ENCODE results near the gene GRIK4.

Gene GRIK4

GRCh38 chr11:120863359-120863758 lies 351.8 kb downstream of the GRIK4 start:
- Histone ChIP-seq H4K20me1 (ENCODE audit: insufficient read depth, low read length) (no peaks in the 10 kb centered on the region), H3K9me3 (ENCODE audit: low read length) (no peaks in the 10 kb centered on the region), H3K27me3 (ENCODE audit: insufficient read depth, low read length) (no peaks in the 10 kb centered on the region), H3K9ac (ENCODE audit: low read length) (no peak overlapping the region), H3F3A (ENCODE audit: insufficient read depth, low read length) (no peaks in the 10 kb centered on the region), H3K4me2 (ENCODE audit: low read length) (no peak overlapping the region), H3K79me2 (ENCODE audit: insufficient read depth, low read length) (no peaks in the 10 kb centered on the region), H3K36me3 (ENCODE audit: insufficient read depth, low read length) (no peaks in the 10 kb centered on the region), H3K27ac (ENCODE audit: low read depth, low read length, poor library complexity, severe bottlenecking) (no peak overlapping the region), H3K9me2 (ENCODE audit: low read depth, low read length) (no peaks in the 10 kb centered on the region), H3K4me3 (ENCODE audit: low read depth, low read length, poor library complexity, severe bottlenecking) (no peak overlapping the region), H2AFZ (ENCODE audit: low read length) (no peak overlapping the region), H3K4me1 (ENCODE audit: insufficient read depth, low read length, severe bottlenecking) (no peaks in the 10 kb centered on the region)
- no peak for TF ChIP-seq CTCF (IDR thresholded peaks at IDR 0.05; ENCODE audit: low read length)
- TF ChIP-seq EZH2 (IDR thresholded peaks at IDR 0.05; ENCODE audit: borderline replicate concordance, low read length) = no peak

GRCh38 chr11:120867024-120867423 lies 355.5 kb downstream of the GRIK4 start:
- Histone ChIP-seq H3F3A (ENCODE audit: insufficient read depth, low read length) (no peaks in the 10 kb centered on the region), H3K27me3 (ENCODE audit: insufficient read depth, low read length) (no peaks in the 10 kb centered on the region), H3K79me2 (ENCODE audit: insufficient read depth, low read length) (no peaks in the 10 kb centered on the region), H3K4me2 (ENCODE audit: low read length) (no peak overlapping the region), H3K9ac (ENCODE audit: low read length) (no peak overlapping the region), H3K4me1 (ENCODE audit: insufficient read depth, low read length, severe bottlenecking) (no peaks in the 10 kb centered on the region), H4K20me1 (ENCODE audit: insufficient read depth, low read length) (no peaks in the 10 kb centered on the region), H3K27ac (ENCODE audit: low read depth, low read length, poor library complexity, severe bottlenecking) (no peak overlapping the region), H3K36me3 (ENCODE audit: insufficient read depth, low read length) (no peaks in the 10 kb centered on the region), H2AFZ (ENCODE audit: low read length) (no peak overlapping the region), H3K4me3 (ENCODE audit: low read depth, low read length, poor library complexity, severe bottlenecking) (no peak overlapping the region), H3K9me2 (ENCODE audit: low read depth, low read length) (no peaks in the 10 kb centered on the region), H3K9me3 (ENCODE audit: low read length) (no peaks in the 10 kb centered on the region)
- TF ChIP-seq CTCF (IDR thresholded peaks at IDR 0.05; ENCODE audit: low read length) (no peak), EZH2 (IDR thresholded peaks at IDR 0.05; ENCODE audit: borderline replicate concordance, low read length) (no peak)

GRCh38 chr11:120867531-120867930 lies 356.0 kb downstream of the GRIK4 start:
- Histone ChIP-seq H3K4me1 (ENCODE audit: insufficient read depth, low read length, severe bottlenecking) (no peaks in the 10 kb centered on the region), H3K79me2 (ENCODE audit: insufficient read depth, low read length) (no peaks in the 10 kb centered on the region), H3K27me3 (ENCODE audit: insufficient read depth, low read length) (no peaks in the 10 kb centered on the region), H3K9me2 (ENCODE audit: low read depth, low read length) (no peaks in the 10 kb centered on the region), H3K4me3 (ENCODE audit: low read depth, low read length, poor library complexity, severe bottlenecking) (no peak overlapping the region), H3K9ac (ENCODE audit: low read length) (no peak overlapping the region), H3K36me3 (ENCODE audit: insufficient read depth, low read length) (no peaks in the 10 kb centered on the region), H4K20me1 (ENCODE audit: insufficient read depth, low read length) (no peaks in the 10 kb centered on the region), H2AFZ (ENCODE audit: low read length) (no peak overlapping the region), H3K4me2 (ENCODE audit: low read length) (no peak overlapping the region), H3K9me3 (ENCODE audit: low read length) (no peaks in the 10 kb centered on the region), H3K27ac (ENCODE audit: low read depth, low read length, poor library complexity, severe bottlenecking) (no peak overlapping the region), H3F3A (ENCODE audit: insufficient read depth, low read length) (no peaks in the 10 kb centered on the region)
- TF ChIP-seq CTCF (IDR thresholded peaks at IDR 0.05; ENCODE audit: low read length) (no peak), EZH2 (IDR thresholded peaks at IDR 0.05; ENCODE audit: borderline replicate concordance, low read length) (no peak)

Measured in OCI-LY1 (cell line).